PC-9 (cell line): ENCODE data around the gene PPP1R9B. TPM values are rescaled to one million over a fixed set of nuclear protein-coding genes. Genes with fewer than 3 reads are reported as not detected.

Source experiments
- BruUV-seq: library from RNA; stranded (reverse); fragments of 400-500 nt; replicated peaks from 2 replicates; lab custom pipeline; 2021; lab: Mats Ljungman, UMichigan
- CTCF ChIA-PET: fragments of 300-600 bp; sonication (Branson Sonifier 250); formaldehyde crosslinking; loops from one replicate; lab custom pipeline; 2022; ENCODE audit warnings: antibody characterized with exemption; lab: Charles Lee
- POLR2A ChIA-PET: fragments of 300-600 bp; sonication (Branson Sonifier 250); formaldehyde crosslinking; loops from one replicate; lab custom pipeline; 2022; ENCODE audit warnings: antibody characterized with exemption; ENCODE audit not compliant: unreplicated experiment; lab: Charles Lee
- DNase-seq, 2 experiments: peaks; one replicate each; pipeline versions ENCODE4 v3.0.0 to v3.0.0-alpha.2; 2015 to 2022; ENCODE audit warnings: mixed read lengths in 1 of 2
- H2AFZ ChIP-seq: fragments of 200-600 bp; sonication (generic); 2 replicates; pipeline ENCODE4 v1.8.1; 2017; ENCODE audit warnings: antibody characterized with exemption
- H3F3A ChIP-seq: fragments of 200-600 bp; sonication (generic); 2 replicates; pipeline ENCODE4 v1.8.1; 2017; ENCODE audit warnings: antibody characterized with exemption, mild to moderate bottlenecking, low read depth; ENCODE audit not compliant: insufficient read depth
- H3K27ac ChIP-seq: fragments of 200-600 bp; sonication (generic); 2 replicates; pipeline ENCODE4 v1.6.1; 2016; ENCODE audit warnings: mixed run types
- H3K27me3 ChIP-seq: fragments of 200-600 bp; sonication (generic); 2 replicates; pipeline ENCODE4 v1.6.1; 2016; ENCODE audit warnings: low read depth, mixed run types; ENCODE audit not compliant: insufficient read depth
- H3K36me3 ChIP-seq: fragments of 200-600 bp; sonication (generic); 2 replicates; pipeline ENCODE4 v1.6.1; 2016; ENCODE audit warnings: low read depth, mixed run types
- H3K4me1 ChIP-seq: fragments of 200-600 bp; sonication (generic); replicated peaks from 2 replicates; pipeline ENCODE4 v1.6.1; 2016; ENCODE audit warnings: mixed run types; ENCODE audit not compliant: insufficient read depth
- H3K4me2 ChIP-seq: fragments of 200-600 bp; sonication (generic); 2 replicates; pipeline ENCODE4 v1.6.1; 2017; ENCODE audit warnings: mixed run types
- H3K4me3 ChIP-seq: fragments of 200-600 bp; sonication (generic); 2 replicates; pipeline ENCODE4 v1.6.1; 2016; ENCODE audit warnings: mixed run types
- H3K79me2 ChIP-seq: fragments of 200-600 bp; sonication (generic); 2 replicates; pipeline ENCODE4 v1.6.1; 2017; ENCODE audit warnings: low read depth, mixed run types
- H3K9me2 ChIP-seq: fragments of 200-600 bp; sonication (generic); 2 replicates; pipeline ENCODE4 v1.8.1; 2017; ENCODE audit warnings: mild to moderate bottlenecking; ENCODE audit not compliant: insufficient read depth
- H3K9me3 ChIP-seq: fragments of 200-600 bp; sonication (generic); 2 replicates; pipeline ENCODE4 v1.8.1; 2016; ENCODE audit warnings: low read depth; ENCODE audit not compliant: insufficient read depth
- H4K20me1 ChIP-seq: fragments of 200-600 bp; sonication (generic); 2 replicates; pipeline ENCODE4 v1.8.1; 2017; ENCODE audit not compliant: insufficient read depth
- CTCF ChIP-seq: fragments of 200-600 bp; sonication (generic); conservative IDR thresholded peaks from 2 replicates; pipeline ENCODE4 v1.6.1; 2017; ENCODE audit warnings: mixed run types, antibody characterized with exemption, mild to moderate bottlenecking, moderate library complexity
- EZH2 ChIP-seq: fragments of 200-600 bp; sonication (generic); IDR thresholded peaks from 2 replicates; pipeline ENCODE4 v1.8.0; 2017; ENCODE audit warnings: antibody characterized with exemption, low read depth
- intact Hi-C: fragments of 100-400 bp; cut with micrococcal nuclease; formaldehyde crosslinking; loops from one replicate; pipeline ENCODE4 v1.10.0; 2022; ENCODE audit not compliant: unreplicated experiment
- total RNA-seq: library from RNA; stranded (reverse); gene quantifications from 2 replicates; pipeline ENCODE4 v1.2.3, GENCODE V29; 2021

PPP1R9B gene
- total RNA-seq, 1 experiment from 2014 or later, result 35.8 TPM

GRCh38 chr17:50149417-50150353 is 792 bp downstream of the PPP1R9B start:
- Histone ChIP-seq H3K9me2 (no peaks in the 10 kb centered on the region), H3K4me2 (peak overlapping the region; percentile 95), H3K27ac (no peak overlapping the region), H3K4me3 (peak overlapping the region; percentile 70), H3F3A (peaks cover 51% of the 10 kb centered on the region), H3K4me1 (peaks cover 71% of the 10 kb centered on the region), H4K20me1 (peaks cover 41% of the 10 kb centered on the region), H3K36me3 (peaks cover 6% of the 10 kb centered on the region; the same call in 1 of the 2 replicates), H3K79me2 (peaks cover 56% of the 10 kb centered on the region), H3K27me3 (no peaks in the 10 kb centered on the region), H3K9me3 (no peaks in the 10 kb centered on the region), H2AFZ (peak overlapping the region; percentile 57)
- intact Hi-C loops, result loop anchor here (5.0 kb wide), 1 partner anchor 262 kb away; no protein-coding TSS in a partner anchor
- TF ChIP-seq EZH2, result no peak
- no peak for TF ChIP-seq CTCF
- CTCF ChIA-PET, result interaction anchor here (0.9 kb wide), 1 partner anchor 9 kb away, joined by 8 read pairs; no protein-coding TSS in a partner anchor
- POLR2A ChIA-PET, result interaction anchor here (0.6 kb wide), 1 partner anchor 90 kb away, joined by 3 read pairs; no protein-coding TSS in a partner anchor
- peak in 1 of 2 experiments; percentile 49 for DNase-seq
- no TSS peak for BruUV-seq

- no TSS peak for BruUV-seq
- peaks cover 12% of the 10 kb centered on the region; the same call in 1 of the 2 replicates for H3K36me3 ChIP-seq
- no peaks in the 10 kb centered on the region for H3K9me2 ChIP-seq
- intact Hi-C loops, result no loop called here
- peaks cover 50% of the 10 kb centered on the region for H3F3A ChIP-seq
- H3K27ac ChIP-seq, result no peak overlapping the region
- peak overlapping the region; percentile 57; the same call in 1 of the 2 replicates for H2AFZ ChIP-seq
- POLR2A ChIA-PET, result no interaction called here
- H3K79me2 ChIP-seq, result peaks cover 56% of the 10 kb centered on the region
- peaks cover 48% of the 10 kb centered on the region for H4K20me1 ChIP-seq
- peak overlapping the region; percentile 70 for H3K4me3 ChIP-seq
- CTCF ChIA-PET, result no interaction called here
- H3K4me2 ChIP-seq, result peak overlapping the region; percentile 95
- H3K9me3 ChIP-seq, result no peaks in the 10 kb centered on the region
- no peak for DNase-seq
- no peak for TF ChIP-seq EZH2
- no peak for TF ChIP-seq CTCF
- peaks cover 71% of the 10 kb centered on the region for H3K4me1 ChIP-seq
- no peaks in the 10 kb centered on the region for H3K27me3 ChIP-seq
Measured at GRCh38 chr17:50149091-50149416, 1.4 kb downstream of the PPP1R9B start.

GRCh38 chr17:50148226-50149090 is 2.0 kb downstream of the PPP1R9B start:
- no peaks in the 10 kb centered on the region for H3K9me2 ChIP-seq
- TF ChIP-seq CTCF (peak; percentile 31; the same call in 1 of the 2 replicates), EZH2 (no peak)
- no peak overlapping the region for H2AFZ ChIP-seq
- no peaks in the 10 kb centered on the region for H3K9me3 ChIP-seq
- no TSS peak for BruUV-seq
- peak overlapping the region; percentile 95 for H3K4me2 ChIP-seq
- intact Hi-C loops, result no loop called here
- H3K4me1 ChIP-seq, result peaks cover 67% of the 10 kb centered on the region
- peaks cover 56% of the 10 kb centered on the region for H3K79me2 ChIP-seq
- peaks cover 16% of the 10 kb centered on the region; the same call in 1 of the 2 replicates for H3K36me3 ChIP-seq
- H3K27me3 ChIP-seq, result no peaks in the 10 kb centered on the region
- H4K20me1 ChIP-seq, result peaks cover 52% of the 10 kb centered on the region
- H3F3A ChIP-seq, result peaks cover 45% of the 10 kb centered on the region
- peak in 1 of 2 experiments; percentile 76 for DNase-seq
- CTCF ChIA-PET, result no interaction called here
- H3K4me3 ChIP-seq, result peak overlapping the region; percentile 70
- POLR2A ChIA-PET, result interaction anchor here (0.7 kb wide), 1 partner anchor 10 kb away, joined by 4 read pairs; no protein-coding TSS in a partner anchor
- no peak overlapping the region for H3K27ac ChIP-seq
